Panc1 (cell line): Measurements from ENCODE around the gene KCNG2.

Experiments
- POLR2AphosphoS5 ChIP-seq: IDR thresholded peaks from 2 replicates; pipeline ENCODE4 v1.6.1; 2012; ENCODE audit warnings: mild to moderate bottlenecking, low read depth, low read length, moderate library complexity
- TCF7L2 ChIP-seq: IDR thresholded peaks from 2 replicates; pipeline ENCODE4 v1.6.1; 2011; ENCODE audit warnings: mild to moderate bottlenecking, low read depth, low read length, inconsistent platforms
- TF ChIP-seq, protein P1 (sequence below): fragments of 450-650 bp; IDR thresholded peaks from 2 replicates; pipeline ENCODE4 v1.5.1; 2017; ENCODE audit warnings: mild to moderate bottlenecking

DNA sequence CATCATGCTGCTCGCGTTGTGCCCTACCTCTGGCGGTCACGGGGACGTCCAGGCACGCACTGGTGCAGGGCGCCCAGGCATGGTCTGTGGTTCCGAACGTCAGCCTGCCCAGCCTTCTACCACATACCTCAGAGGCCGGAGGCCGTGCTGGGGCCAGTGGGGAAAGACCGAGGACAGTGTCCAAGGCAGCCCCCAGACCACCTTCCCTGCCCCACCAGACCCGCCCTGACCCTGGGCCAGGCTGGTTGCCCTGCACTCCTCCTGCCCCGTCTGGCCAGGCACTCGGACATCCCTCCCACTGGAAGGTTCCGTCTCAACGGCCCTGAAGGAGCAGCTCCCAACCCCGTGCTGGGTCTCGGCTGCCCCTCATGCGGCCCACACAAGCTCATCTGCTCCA is 120.9 kb downstream of the KCNG2 start:
- TF ChIP-seq POLR2AphosphoS5: no peak
- TF ChIP-seq, protein P1, sequence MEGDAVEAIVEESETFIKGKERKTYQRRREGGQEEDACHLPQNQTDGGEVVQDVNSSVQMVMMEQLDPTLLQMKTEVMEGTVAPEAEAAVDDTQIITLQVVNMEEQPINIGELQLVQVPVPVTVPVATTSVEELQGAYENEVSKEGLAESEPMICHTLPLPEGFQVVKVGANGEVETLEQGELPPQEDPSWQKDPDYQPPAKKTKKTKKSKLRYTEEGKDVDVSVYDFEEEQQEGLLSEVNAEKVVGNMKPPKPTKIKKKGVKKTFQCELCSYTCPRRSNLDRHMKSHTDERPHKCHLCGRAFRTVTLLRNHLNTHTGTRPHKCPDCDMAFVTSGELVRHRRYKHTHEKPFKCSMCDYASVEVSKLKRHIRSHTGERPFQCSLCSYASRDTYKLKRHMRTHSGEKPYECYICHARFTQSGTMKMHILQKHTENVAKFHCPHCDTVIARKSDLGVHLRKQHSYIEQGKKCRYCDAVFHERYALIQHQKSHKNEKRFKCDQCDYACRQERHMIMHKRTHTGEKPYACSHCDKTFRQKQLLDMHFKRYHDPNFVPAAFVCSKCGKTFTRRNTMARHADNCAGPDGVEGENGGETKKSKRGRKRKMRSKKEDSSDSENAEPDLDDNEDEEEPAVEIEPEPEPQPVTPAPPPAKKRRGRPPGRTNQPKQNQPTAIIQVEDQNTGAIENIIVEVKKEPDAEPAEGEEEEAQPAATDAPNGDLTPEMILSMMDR: no peak
- no peak for TF ChIP-seq TCF7L2
